ENCODE data around the gene G6PD. TPM values are rescaled to one million over a fixed set of nuclear protein-coding genes. Genes with fewer than 3 reads are reported as not detected.
A peak's percentile ranks its signal among the peaks of the same experiment; 100 is the strongest.
"Not testable (repeated sequence)": the region's sequence is repeated elsewhere in the genome, so short reads cannot be mapped to it uniquely, and the experiment has no call there.

G6PD gene
- polyA plus RNA-seq, 4 donors, result 10.5 to 23.4 (median 13.3) TPM

DNA sequence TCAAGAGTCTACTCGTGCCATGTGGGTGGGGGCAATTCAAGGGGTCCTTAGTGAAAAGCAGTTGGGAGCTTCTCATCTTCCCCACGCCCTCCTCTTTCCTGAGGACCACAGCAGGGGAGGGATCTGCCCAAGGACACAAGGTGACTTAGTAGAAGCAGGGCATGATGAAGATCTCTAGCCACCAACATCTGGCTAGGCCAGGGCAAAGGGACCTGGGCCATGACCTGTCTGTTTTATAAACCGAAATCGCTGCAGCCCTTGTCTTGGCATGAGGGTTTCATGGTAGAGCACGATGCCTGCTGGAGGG lies 5.1 kb downstream of the G6PD start:
- Histone ChIP-seq H3K4me1 (ENCODE audit: control insufficient read depth in 3 of 3, insufficient read depth in 2 of 3, low read depth in 1 of 3, low read length in 2 of 3) (peaks cover 0 to 5% (median 0%) of the 10 kb centered on the region in 3 donors), H3K4me3 (ENCODE audit: low read depth in 1 of 3, low read length in 3 of 3) (no peak overlapping the region), H3K27me3 (ENCODE audit: control insufficient read depth in 3 of 3, insufficient read depth in 3 of 3, low read length in 3 of 3) (no peaks in the 10 kb centered on the region), H3K36me3 (ENCODE audit: control insufficient read depth in 3 of 3, insufficient read depth in 2 of 3, low read depth in 1 of 3, low read length in 3 of 3) (peaks cover 0 to 20% (median 0%) of the 10 kb centered on the region in 3 donors), H3K9me3 (ENCODE audit: control insufficient read depth in 2 of 2, insufficient read depth in 1 of 2, low read depth in 1 of 2, low read length in 1 of 2) (no peaks in the 10 kb centered on the region), H3K27ac (ENCODE audit: low read depth in 1 of 3, low read length in 2 of 3) (peak overlapping the region in 1 of 3 donors; percentile 67)
- no peak for FAIRE-seq
- 70 to 94% (median 75%) methylated on average over 5 of the region's 5 CpGs for WGBS, 3 donors
- DNase-seq, result no peak

DNA sequence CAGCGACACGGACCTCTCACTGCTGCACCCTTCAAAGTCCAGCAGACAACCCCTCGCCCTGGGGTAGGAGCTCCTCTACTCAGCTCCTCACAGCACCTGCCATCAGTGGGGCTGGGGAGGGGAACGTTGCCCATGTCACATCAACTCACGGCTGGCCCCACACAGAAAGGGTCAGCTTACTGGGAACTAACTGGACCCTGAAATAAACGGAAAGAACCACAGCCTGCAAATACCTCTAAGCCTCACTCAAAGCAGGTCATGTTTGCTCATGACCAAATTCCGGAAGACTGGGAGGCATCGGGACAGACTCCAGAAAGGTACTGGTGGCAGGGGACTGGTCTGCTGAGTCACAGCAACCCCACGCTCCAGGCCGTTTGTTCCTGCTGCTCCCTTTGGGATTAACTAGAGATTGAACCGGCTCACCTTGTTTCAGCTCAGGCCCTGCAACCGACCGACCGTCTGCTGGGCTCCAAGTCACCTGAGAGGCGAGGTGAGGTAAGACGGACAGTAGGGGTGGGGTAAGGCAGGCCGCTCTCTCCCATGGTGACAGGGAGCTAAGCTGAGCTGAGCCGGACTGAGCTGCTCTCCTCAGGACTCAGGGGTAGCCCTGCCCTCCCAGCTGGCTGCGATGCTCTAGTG lies 5.6 kb downstream of the G6PD start:
- 85 to 91% (median 86%) methylated on average over 16 to 19 of the region's 19 CpGs for WGBS, 3 donors
- Histone ChIP-seq H3K36me3 (ENCODE audit: control insufficient read depth in 3 of 3, insufficient read depth in 2 of 3, low read depth in 1 of 3, low read length in 3 of 3) (peaks cover 0 to 20% (median 0%) of the 10 kb centered on the region in 3 donors), H3K27ac (ENCODE audit: low read depth in 1 of 3, low read length in 2 of 3) (peak overlapping the region in 1 of 3 donors; percentile 67), H3K4me1 (ENCODE audit: control insufficient read depth in 3 of 3, insufficient read depth in 2 of 3, low read depth in 1 of 3, low read length in 2 of 3) (peaks cover 0 to 2% (median 0%) of the 10 kb centered on the region in 3 donors), H3K9me3 (ENCODE audit: control insufficient read depth in 2 of 2, insufficient read depth in 1 of 2, low read depth in 1 of 2, low read length in 1 of 2) (no peaks in the 10 kb centered on the region), H3K27me3 (ENCODE audit: control insufficient read depth in 3 of 3, insufficient read depth in 3 of 3, low read length in 3 of 3) (no peaks in the 10 kb centered on the region), H3K4me3 (ENCODE audit: low read depth in 1 of 3, low read length in 3 of 3) (no peak overlapping the region)
- no peak for DNase-seq
- FAIRE-seq, result no peak

DNA sequence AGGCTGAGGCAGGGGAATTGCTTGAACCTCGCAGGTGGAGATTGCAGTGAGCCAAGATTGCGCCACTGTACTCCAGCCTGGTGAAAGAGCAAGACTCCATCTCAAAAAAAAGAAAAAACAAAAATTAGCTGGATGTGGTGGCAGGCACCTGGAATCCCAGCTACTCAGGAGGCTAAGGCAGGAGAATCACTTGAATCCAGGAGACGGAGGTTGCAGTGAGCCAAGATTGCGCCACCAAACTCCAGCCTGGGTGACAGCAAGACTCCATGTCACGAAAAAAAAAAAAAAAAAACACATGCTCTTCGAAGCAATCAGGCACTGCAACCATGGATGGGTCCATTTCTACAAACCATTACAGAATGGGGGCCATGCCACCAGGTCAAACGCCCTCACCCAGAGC lies 6.3 kb downstream of the G6PD start:
- H3K27ac ChIP-seq (ENCODE audit: low read depth in 1 of 3, low read length in 2 of 3); FAIRE-seq: not testable (repeated sequence)

GRCh38 chrX:154539077-154539476 lies 7.6 kb downstream of the G6PD start:
- peaks cover 0 to 3% (median 0%) of the 10 kb centered on the region in 3 donors for H3K4me1 ChIP-seq (ENCODE audit: control insufficient read depth in 3 of 3, insufficient read depth in 2 of 3, low read depth in 1 of 3, low read length in 2 of 3)
- no peaks in the 10 kb centered on the region for H3K27me3 ChIP-seq (ENCODE audit: control insufficient read depth in 3 of 3, insufficient read depth in 3 of 3, low read length in 3 of 3)
- H3K4me3 ChIP-seq (ENCODE audit: low read depth in 1 of 3, low read length in 3 of 3), result no peak overlapping the region
- peaks cover 0 to 30% (median 0%) of the 10 kb centered on the region in 3 donors for H3K36me3 ChIP-seq (ENCODE audit: control insufficient read depth in 3 of 3, insufficient read depth in 2 of 3, low read depth in 1 of 3, low read length in 3 of 3)
- H3K9me3 ChIP-seq (ENCODE audit: control insufficient read depth in 2 of 2, insufficient read depth in 1 of 2, low read depth in 1 of 2, low read length in 1 of 2), result no peaks in the 10 kb centered on the region
- no peak overlapping the region for H3K27ac ChIP-seq (ENCODE audit: low read depth in 1 of 3, low read length in 2 of 3)
- FAIRE-seq (no peak), DNase-seq (no peak)
- WGBS, 3 donors, result 82 to 90% (median 84%) methylated on average over 8 of the region's 8 CpGs

More for the DNA sequence above, 6.3 kb downstream of the G6PD start:
- not testable (repeated sequence) for H3K4me3 ChIP-seq (ENCODE audit: low read depth in 1 of 3, low read length in 3 of 3); DNase-seq; H3K27me3 ChIP-seq (ENCODE audit: control insufficient read depth in 3 of 3, insufficient read depth in 3 of 3, low read length in 3 of 3); H3K4me1 ChIP-seq (ENCODE audit: control insufficient read depth in 3 of 3, insufficient read depth in 2 of 3, low read depth in 1 of 3, low read length in 2 of 3); H3K9me3 ChIP-seq (ENCODE audit: control insufficient read depth in 2 of 2, insufficient read depth in 1 of 2, low read depth in 1 of 2, low read length in 1 of 2)
- H3K36me3 ChIP-seq (ENCODE audit: control insufficient read depth in 3 of 3, insufficient read depth in 2 of 3, low read depth in 1 of 3, low read length in 3 of 3), result peaks cover 0 to 26% (median 0%) of the 10 kb centered on the region in 3 donors
- 81 to 92% (median 88%) methylated on average over 5 to 7 of the region's 7 CpGs for WGBS, 3 donors

- H3K4me1 ChIP-seq (ENCODE audit: control insufficient read depth in 3 of 3, insufficient read depth in 2 of 3, low read depth in 1 of 3, low read length in 2 of 3), result peaks cover 0 to 11% (median 0%) of the 10 kb centered on the region in 3 donors
- DNase-seq (no peak), FAIRE-seq (no peak)
- H3K36me3 ChIP-seq (ENCODE audit: control insufficient read depth in 3 of 3, insufficient read depth in 2 of 3, low read depth in 1 of 3, low read length in 3 of 3), result peaks cover 0 to 39% (median 0%) of the 10 kb centered on the region in 3 donors
- H3K9me3 ChIP-seq (ENCODE audit: control insufficient read depth in 2 of 2, insufficient read depth in 1 of 2, low read depth in 1 of 2, low read length in 1 of 2), result no peaks in the 10 kb centered on the region
- no peak overlapping the region for H3K27ac ChIP-seq (ENCODE audit: low read depth in 1 of 3, low read length in 2 of 3)
- 83 to 85% (median 84%) methylated on average over 5 to 9 of the region's 9 CpGs for WGBS, 3 donors
- no peaks in the 10 kb centered on the region for H3K27me3 ChIP-seq (ENCODE audit: control insufficient read depth in 3 of 3, insufficient read depth in 3 of 3, low read length in 3 of 3)
- H3K4me3 ChIP-seq (ENCODE audit: low read depth in 1 of 3, low read length in 3 of 3), result no peak overlapping the region
Measured at GRCh38 chrX:154535892-154536291, 10.8 kb downstream of the G6PD start.

- Histone ChIP-seq H3K4me3 (ENCODE audit: low read depth in 1 of 3, low read length in 3 of 3) (no peak overlapping the region), H3K36me3 (ENCODE audit: control insufficient read depth in 3 of 3, insufficient read depth in 2 of 3, low read depth in 1 of 3, low read length in 3 of 3) (peaks cover 0 to 41% (median 0%) of the 10 kb centered on the region in 3 donors), H3K27me3 (ENCODE audit: control insufficient read depth in 3 of 3, insufficient read depth in 3 of 3, low read length in 3 of 3) (no peaks in the 10 kb centered on the region), H3K27ac (ENCODE audit: low read depth in 1 of 3, low read length in 2 of 3) (no peak overlapping the region), H3K9me3 (ENCODE audit: control insufficient read depth in 2 of 2, insufficient read depth in 1 of 2, low read depth in 1 of 2, low read length in 1 of 2) (no peaks in the 10 kb centered on the region), H3K4me1 (ENCODE audit: control insufficient read depth in 3 of 3, insufficient read depth in 2 of 3, low read depth in 1 of 3, low read length in 2 of 3) (peaks cover 0 to 15% (median 0%) of the 10 kb centered on the region in 3 donors)
- DNase-seq, result peak; percentile 74 to 81
- WGBS, 3 donors, result 24 to 31% (median 24%) methylated on average over 26 to 34 of the region's 34 CpGs
- FAIRE-seq, result no peak
Measured at GRCh38 chrX:154534526-154535322, 11.9 kb downstream of the G6PD start.

DNA sequence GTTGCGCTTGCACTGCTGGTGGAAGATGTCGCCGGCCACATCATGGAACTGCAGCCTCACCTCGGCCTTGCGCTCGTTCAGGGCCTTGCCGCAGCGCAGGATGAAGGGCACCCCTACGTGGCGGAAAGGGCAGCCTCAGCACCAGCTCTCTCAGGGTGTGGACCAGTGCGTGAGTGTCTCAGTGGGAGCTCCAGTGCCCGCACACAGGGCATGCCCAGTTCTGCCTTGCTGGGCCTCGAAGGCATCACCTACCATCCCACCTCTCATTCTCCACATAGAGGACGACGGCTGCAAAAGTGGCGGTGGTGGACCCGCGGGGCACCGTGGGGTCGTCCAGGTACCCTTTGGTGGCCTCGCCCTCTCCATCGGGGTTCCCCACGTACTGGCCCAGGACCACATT lies 14.0 kb downstream of the G6PD start:
- no peaks in the 10 kb centered on the region for H3K27me3 ChIP-seq (ENCODE audit: control insufficient read depth in 3 of 3, insufficient read depth in 3 of 3, low read length in 3 of 3)
- no peaks in the 10 kb centered on the region for H3K9me3 ChIP-seq (ENCODE audit: control insufficient read depth in 2 of 2, insufficient read depth in 1 of 2, low read depth in 1 of 2, low read length in 1 of 2)
- peaks cover 0 to 16% (median 0%) of the 10 kb centered on the region in 3 donors for H3K4me1 ChIP-seq (ENCODE audit: control insufficient read depth in 3 of 3, insufficient read depth in 2 of 3, low read depth in 1 of 3, low read length in 2 of 3)
- no peak overlapping the region for H3K27ac ChIP-seq (ENCODE audit: low read depth in 1 of 3, low read length in 2 of 3)
- no peak overlapping the region for H3K4me3 ChIP-seq (ENCODE audit: low read depth in 1 of 3, low read length in 3 of 3)
- FAIRE-seq (no peak), DNase-seq (no peak)
- peaks cover 0 to 41% (median 0%) of the 10 kb centered on the region in 3 donors for H3K36me3 ChIP-seq (ENCODE audit: control insufficient read depth in 3 of 3, insufficient read depth in 2 of 3, low read depth in 1 of 3, low read length in 3 of 3)
- WGBS, 3 donors, result 93 to 95% (median 95%) methylated on average over 21 to 23 of the region's 23 CpGs

DNA sequence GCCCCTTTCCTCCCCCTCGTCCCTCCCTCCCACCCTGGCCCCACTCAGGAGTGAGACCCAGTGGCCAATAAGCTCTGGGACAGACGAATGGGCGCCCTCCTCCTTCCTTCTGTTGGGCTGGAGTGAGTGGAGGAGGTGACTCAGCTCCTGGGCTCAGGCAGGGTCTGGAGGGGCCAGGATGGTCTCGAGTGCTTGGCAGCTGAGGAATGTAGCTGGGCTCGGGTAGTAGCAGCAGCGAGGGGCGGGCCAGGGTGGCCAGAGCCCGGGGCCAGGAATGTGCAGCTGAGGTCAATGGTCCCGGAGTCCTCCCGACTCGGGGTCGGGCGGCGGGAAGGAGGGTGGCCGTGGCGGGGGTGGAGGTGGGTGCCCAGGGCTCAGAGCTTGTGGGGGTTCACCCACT lies 15.0 kb downstream of the G6PD start:
- FAIRE-seq (no peak), DNase-seq (no peak)
- WGBS, 3 donors, result 75 to 93% (median 81%) methylated on average over 4 to 16 of the region's 16 CpGs
- H3K4me1 ChIP-seq (ENCODE audit: control insufficient read depth in 3 of 3, insufficient read depth in 2 of 3, low read depth in 1 of 3, low read length in 2 of 3), result peaks cover 0 to 23% (median 0%) of the 10 kb centered on the region in 3 donors
- H3K27me3 ChIP-seq (ENCODE audit: control insufficient read depth in 3 of 3, insufficient read depth in 3 of 3, low read length in 3 of 3), result no peaks in the 10 kb centered on the region
- H3K4me3 ChIP-seq (ENCODE audit: low read depth in 1 of 3, low read length in 3 of 3), result no peak overlapping the region
- H3K27ac ChIP-seq (ENCODE audit: low read depth in 1 of 3, low read length in 2 of 3), result peak overlapping the region in 1 of 3 donors; percentile 44
- H3K9me3 ChIP-seq (ENCODE audit: control insufficient read depth in 2 of 2, insufficient read depth in 1 of 2, low read depth in 1 of 2, low read length in 1 of 2), result no peaks in the 10 kb centered on the region
- peaks cover 0 to 41% (median 0%) of the 10 kb centered on the region in 3 donors for H3K36me3 ChIP-seq (ENCODE audit: control insufficient read depth in 3 of 3, insufficient read depth in 2 of 3, low read depth in 1 of 3, low read length in 3 of 3)
